GM12878 (cell line): ENCODE data around the gene SF3B5. TPM values are rescaled to one million over a fixed set of nuclear protein-coding genes. Genes with fewer than 3 reads are reported as not detected.

Experiments
- BHLHE40 ChIP-seq, 2 experiments: fragments of 450-650 bp in 1 of 2; IDR thresholded peaks; 2 replicates each; pipeline ENCODE4 v1.6.1; 2011 to 2017; ENCODE audit warnings: low read depth in 2 of 2, borderline replicate concordance in 1 of 2, improper control_type of control experiment in 1 of 2, low read length in 1 of 2, mild to moderate bottlenecking in 1 of 2
- DPF2 ChIP-seq: fragments of 450-650 bp; IDR thresholded peaks from 2 replicates; pipeline ENCODE4 v1.6.1; 2017; ENCODE audit warnings: mild to moderate bottlenecking
- EGR1 ChIP-seq, 2 experiments: IDR thresholded peaks; 1 replicate in 1 of 2; 2 replicates in 1 of 2; pipeline ENCODE4 v1.6.1; 2011 to 2012; ENCODE audit warnings: low read depth in 2 of 2, low read length in 2 of 2, borderline replicate concordance in 1 of 2, mild to moderate bottlenecking in 1 of 2, moderate library complexity in 1 of 2
- FOS ChIP-seq: IDR thresholded peaks from 3 replicates; pipeline ENCODE4 v1.6.1; 2011; ENCODE audit warnings: borderline replicate concordance; ENCODE audit not compliant: insufficient read length; ENCODE audit errors: extremely low read depth
- LARP7 ChIP-seq: fragments of 450-650 bp; IDR thresholded peaks from 2 replicates; pipeline ENCODE4 v1.6.1; 2017; ENCODE audit warnings: mild to moderate bottlenecking
- MTA2 ChIP-seq: fragments of 450-650 bp; IDR thresholded peaks from 2 replicates; pipeline ENCODE4 v1.6.1; 2016; ENCODE audit warnings: low read depth, mild to moderate bottlenecking, moderate library complexity
- NFIC ChIP-seq: IDR thresholded peaks from 2 replicates; pipeline ENCODE4 v1.6.1; 2012; ENCODE audit warnings: low read depth, mild to moderate bottlenecking, inconsistent platforms, low read length, moderate library complexity
- NR2F1 ChIP-seq: fragments of 450-650 bp; conservative IDR thresholded peaks from 2 replicates; pipeline ENCODE4 v1.6.1; 2017; ENCODE audit warnings: mild to moderate bottlenecking
- POLR2AphosphoS2 ChIP-seq: IDR thresholded peaks from 2 replicates; pipeline ENCODE4 v1.6.1; 2011; ENCODE audit warnings: low read depth, mild to moderate bottlenecking, low read length, improper control_type of control experiment, moderate library complexity
- SP1 ChIP-seq: IDR thresholded peaks from one replicate; pipeline ENCODE4 v1.6.1; 2011; ENCODE audit warnings: low read depth, low read length
- TBL1XR1 ChIP-seq: IDR thresholded peaks from 2 replicates; pipeline ENCODE4 v1.6.1; 2012; ENCODE audit warnings: low read depth, low read length, improper control_type of control experiment
- TCF12 ChIP-seq: IDR thresholded peaks from 2 replicates; pipeline ENCODE4 v1.6.1; 2011; ENCODE audit warnings: low read depth, mild to moderate bottlenecking, low read length
- USF1 ChIP-seq: IDR thresholded peaks from 2 replicates; pipeline ENCODE4 v1.6.1; 2011; ENCODE audit warnings: borderline replicate concordance, low read depth, mild to moderate bottlenecking, moderate library complexity, mixed read lengths, low read length; ENCODE audit not compliant: insufficient read depth; ENCODE audit errors: extremely low read length
- ZBTB33 ChIP-seq: fragments of 450-650 bp; IDR thresholded peaks from 2 replicates; pipeline ENCODE4 v1.6.1; 2017; ENCODE audit warnings: mild to moderate bottlenecking
- polyA plus RNA-seq, 11 experiments: library from polyadenylated mRNA; depleted of rRNA in 4 of 11; unstranded in 6 of 11; stranded (reverse) in 5 of 11; fragments of >200 nt; fragmentation: Nextera tagmentation in 4 of 11; fragmentation: Illumina TruSeq in 1 of 11; extraction: Ambion mirVana in 4 of 11; extraction: Trizol in 1 of 11; gene quantifications; 1 replicate in 1 of 11; 2 replicates in 10 of 11; pipeline versions ENCODE4 v1.2.1 to v1.2.3, GENCODE V29; 2011 to 2016; ENCODE audit warnings: inconsistent platforms in 2 of 11, missing spikeins in 2 of 11, low read depth in 1 of 11
- total RNA-seq, 4 experiments: library from RNA; depleted of rRNA in 3 of 4; stranded (reverse); fragments of >200 nt in 3 of 4; fragmentation: Illumina TruSeq in 1 of 4; extraction: Trizol in 1 of 4; gene quantifications; 2 replicates each; pipeline versions ENCODE4 v1.2.1 to v1.2.3, GENCODE V29; 2013 to 2021
- TF ChIP-seq, protein P1 (sequence below), 3 experiments: IDR thresholded peaks in 2 of 3; conservative IDR thresholded peaks in 1 of 3; 2 replicates each; pipeline ENCODE4 v1.5.1; 2011; ENCODE audit warnings: low read depth in 3 of 3, low read length in 3 of 3, mild to moderate bottlenecking in 3 of 3, control low read depth in 2 of 3, moderate library complexity in 2 of 3, inconsistent platforms in 1 of 3, mixed read lengths in 1 of 3; ENCODE audit not compliant: control insufficient read depth in 2 of 3, insufficient read depth in 1 of 3; ENCODE audit errors: extremely low read depth in 1 of 3
- TF ChIP-seq, protein P2 (sequence below): fragments of 450-650 bp; conservative IDR thresholded peaks from 2 replicates; pipeline ENCODE4 v1.6.1; 2017; ENCODE audit warnings: mild to moderate bottlenecking, moderate library complexity
- TF ChIP-seq, protein P3 (sequence below): IDR thresholded peaks from 2 replicates; pipeline ENCODE4 v1.6.1; 2012; ENCODE audit warnings: low read length, inconsistent platforms

The SF3B5 gene
- total and polyA plus RNA-seq, 10 of the 15 experiments (the other 5 are each of a cell fraction or from before 2014, with no cell fraction given): 220 to 864 (median 341) TPM

- TF ChIP-seq, protein P1, sequence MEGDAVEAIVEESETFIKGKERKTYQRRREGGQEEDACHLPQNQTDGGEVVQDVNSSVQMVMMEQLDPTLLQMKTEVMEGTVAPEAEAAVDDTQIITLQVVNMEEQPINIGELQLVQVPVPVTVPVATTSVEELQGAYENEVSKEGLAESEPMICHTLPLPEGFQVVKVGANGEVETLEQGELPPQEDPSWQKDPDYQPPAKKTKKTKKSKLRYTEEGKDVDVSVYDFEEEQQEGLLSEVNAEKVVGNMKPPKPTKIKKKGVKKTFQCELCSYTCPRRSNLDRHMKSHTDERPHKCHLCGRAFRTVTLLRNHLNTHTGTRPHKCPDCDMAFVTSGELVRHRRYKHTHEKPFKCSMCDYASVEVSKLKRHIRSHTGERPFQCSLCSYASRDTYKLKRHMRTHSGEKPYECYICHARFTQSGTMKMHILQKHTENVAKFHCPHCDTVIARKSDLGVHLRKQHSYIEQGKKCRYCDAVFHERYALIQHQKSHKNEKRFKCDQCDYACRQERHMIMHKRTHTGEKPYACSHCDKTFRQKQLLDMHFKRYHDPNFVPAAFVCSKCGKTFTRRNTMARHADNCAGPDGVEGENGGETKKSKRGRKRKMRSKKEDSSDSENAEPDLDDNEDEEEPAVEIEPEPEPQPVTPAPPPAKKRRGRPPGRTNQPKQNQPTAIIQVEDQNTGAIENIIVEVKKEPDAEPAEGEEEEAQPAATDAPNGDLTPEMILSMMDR (IDR thresholded peaks at IDR 0.05 in 2 of 3, conservative IDR thresholded peaks at IDR 0.05 in 1 of 3; ENCODE audit: control insufficient read depth in 2 of 3, extremely low read depth in 1 of 3, insufficient read depth in 1 of 3, low read depth in 3 of 3, low read length in 3 of 3): no peak
- TF ChIP-seq LARP7 (peak; percentile 92), BHLHE40 (IDR thresholded peaks at IDR 0.05; ENCODE audit: borderline replicate concordance in 1 of 2, low read depth in 2 of 2, low read length in 1 of 2) (peak in 1 of 2 experiments; percentile 74; a peak in 3 of 4 replicates), TCF12 (0 out of 2 replicates have a peak, but pooled peaks have one; percentile 39), DPF2 (peak; percentile 61), EGR1 (IDR thresholded peaks at IDR 0.05; ENCODE audit: borderline replicate concordance in 1 of 2, low read depth in 2 of 2, low read length in 2 of 2) (no peak), FOS (no peak), MTA2 (no peak), NR2F1 (peak; percentile 41), POLR2AphosphoS2 (peak; percentile 91), TBL1XR1 (no peak), SP1 (peak; percentile 93), NFIC (no peak), USF1 (no peak), ZBTB33 (no peak)
- TF ChIP-seq, protein P2, sequence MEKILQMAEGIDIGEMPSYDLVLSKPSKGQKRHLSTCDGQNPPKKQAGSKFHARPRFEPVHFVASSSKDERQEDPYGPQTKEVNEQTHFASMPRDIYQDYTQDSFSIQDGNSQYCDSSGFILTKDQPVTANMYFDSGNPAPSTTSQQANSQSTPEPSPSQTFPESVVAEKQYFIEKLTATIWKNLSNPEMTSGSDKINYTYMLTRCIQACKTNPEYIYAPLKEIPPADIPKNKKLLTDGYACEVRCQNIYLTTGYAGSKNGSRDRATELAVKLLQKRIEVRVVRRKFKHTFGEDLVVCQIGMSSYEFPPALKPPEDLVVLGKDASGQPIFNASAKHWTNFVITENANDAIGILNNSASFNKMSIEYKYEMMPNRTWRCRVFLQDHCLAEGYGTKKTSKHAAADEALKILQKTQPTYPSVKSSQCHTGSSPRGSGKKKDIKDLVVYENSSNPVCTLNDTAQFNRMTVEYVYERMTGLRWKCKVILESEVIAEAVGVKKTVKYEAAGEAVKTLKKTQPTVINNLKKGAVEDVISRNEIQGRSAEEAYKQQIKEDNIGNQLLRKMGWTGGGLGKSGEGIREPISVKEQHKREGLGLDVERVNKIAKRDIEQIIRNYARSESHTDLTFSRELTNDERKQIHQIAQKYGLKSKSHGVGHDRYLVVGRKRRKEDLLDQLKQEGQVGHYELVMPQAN: peak; percentile 94
- TF ChIP-seq, protein P3, sequence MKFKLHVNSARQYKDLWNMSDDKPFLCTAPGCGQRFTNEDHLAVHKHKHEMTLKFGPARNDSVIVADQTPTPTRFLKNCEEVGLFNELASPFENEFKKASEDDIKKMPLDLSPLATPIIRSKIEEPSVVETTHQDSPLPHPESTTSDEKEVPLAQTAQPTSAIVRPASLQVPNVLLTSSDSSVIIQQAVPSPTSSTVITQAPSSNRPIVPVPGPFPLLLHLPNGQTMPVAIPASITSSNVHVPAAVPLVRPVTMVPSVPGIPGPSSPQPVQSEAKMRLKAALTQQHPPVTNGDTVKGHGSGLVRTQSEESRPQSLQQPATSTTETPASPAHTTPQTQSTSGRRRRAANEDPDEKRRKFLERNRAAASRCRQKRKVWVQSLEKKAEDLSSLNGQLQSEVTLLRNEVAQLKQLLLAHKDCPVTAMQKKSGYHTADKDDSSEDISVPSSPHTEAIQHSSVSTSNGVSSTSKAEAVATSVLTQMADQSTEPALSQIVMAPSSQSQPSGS: no peak
Measured at GRCh38 chr6:144095134-144096002, at the start of gene SF3B5 (continued).
